ENCODE measurements around the gene TMEM81.

TMEM81 gene

GRCh38 chr1:205075642-205076155 lies 8.6 kb downstream of the TMEM81 start:
- no peak for DNase-seq

- no peak for DNase-seq
These were observed 9.7 kb downstream of the TMEM81 start for GRCh38 chr1:205074513-205074912.

- no peak for DNase-seq
These were observed 10.2 kb downstream of the TMEM81 start for GRCh38 chr1:205074084-205074483.

- no peak for DNase-seq
These were observed 10.7 kb downstream of the TMEM81 start for GRCh38 chr1:205073511-205073910.

GRCh38 chr1:205072881-205073280 lies 11.4 kb downstream of the TMEM81 start:
- no peak for DNase-seq

GRCh38 chr1:205072286-205072685 lies 12.0 kb downstream of the TMEM81 start:
- no peak for DNase-seq

GRCh38 chr1:205071801-205072200 lies 12.5 kb downstream of the TMEM81 start:
- no peak for DNase-seq

GRCh38 chr1:205071028-205071409 lies 13.2 kb downstream of the TMEM81 start:
- DNase-seq: no peak

GRCh38 chr1:205069371-205070125 lies 14.7 kb downstream of the TMEM81 start:
- no peak for DNase-seq

GRCh38 chr1:205068457-205069040 lies 15.7 kb downstream of the TMEM81 start:
- DNase-seq: no peak

GRCh38 chr1:205068001-205068400 lies 16.3 kb downstream of the TMEM81 start:
- no peak for DNase-seq

GRCh38 chr1:205067031-205067430 lies 17.2 kb downstream of the TMEM81 start:
- no peak for DNase-seq

- DNase-seq: no peak
These were observed 18.0 kb downstream of the TMEM81 start for GRCh38 chr1:205066141-205066818.

- no peak for DNase-seq
These were observed 18.6 kb downstream of the TMEM81 start for GRCh38 chr1:205065666-205066065.

GRCh38 chr1:205064741-205065316 lies 19.4 kb downstream of the TMEM81 start:
- no peak for DNase-seq

- DNase-seq: no peak
These were observed 20.0 kb downstream of the TMEM81 start for GRCh38 chr1:205064301-205064700.

- no peak for DNase-seq
These were observed 21.4 kb downstream of the TMEM81 start for GRCh38 chr1:205062895-205063294.

GRCh38 chr1:205062319-205062718 lies 21.9 kb downstream of the TMEM81 start:
- no peak for DNase-seq

- peak; percentile 55 for DNase-seq
These were observed 22.6 kb downstream of the TMEM81 start for GRCh38 chr1:205061665-205062069.

GRCh38 chr1:205061227-205061626 lies 23.0 kb downstream of the TMEM81 start:
- DNase-seq: no peak

GRCh38 chr1:205060746-205061145 lies 23.5 kb downstream of the TMEM81 start:
- DNase-seq: no peak

- DNase-seq: no peak
These were observed 24.6 kb downstream of the TMEM81 start for GRCh38 chr1:205059660-205060059.

- DNase-seq: no peak
These were observed 25.4 kb downstream of the TMEM81 start for GRCh38 chr1:205058853-205059252.

Data from effector CD8-positive, alpha-beta T cell (primary cell).